Measurements from ENCODE around the gene FLNB. TPM values are rescaled to one million over a fixed set of nuclear protein-coding genes. Genes with fewer than 3 reads are reported as not detected.

The FLNB gene
- 14.1 and 14.2 TPM in 2 replicates for total RNA-seq (2014; rRNA removed; shearing (Covaris generic); ENCODE audit: low replicate concordance)

GRCh38 chr3:58008141-58009025 is at the start of gene FLNB:
Gene FLNB, plus strand, starts transcription at chr3:58008422. Its CDS starts 143 bp downstream, at chr3:58008565.
- peaks cover 13% of the 10 kb centered on the region for H3K4me1 ChIP-seq (ENCODE audit: low read length)
- no peaks in the 10 kb centered on the region for H3K27me3 ChIP-seq (ENCODE audit: low read length)
- peak; percentile 92 for DNase-seq
- no peak within 1 kb of the TSS for H3K27ac ChIP-seq (ENCODE audit: low read length)
- peak within 1 kb of the TSS; percentile 82 for H3K9ac ChIP-seq (ENCODE audit: low read length)
- no peaks in the 10 kb centered on the region for H3K79me2 ChIP-seq (ENCODE audit: low read length)
- H4K20me1 ChIP-seq (ENCODE audit: insufficient read depth, low read depth, low read length), result peaks cover 5% of the 10 kb centered on the region; the same call in 1 of the 2 replicates
- H3K4me3 ChIP-seq (ENCODE audit: low read length), result peak within 1 kb of the TSS; percentile 75
- H2AFZ ChIP-seq (ENCODE audit: low read length), result peak within 1 kb of the TSS; percentile 86
- no peaks in the 10 kb centered on the region for H3K9me3 ChIP-seq (ENCODE audit: low read length)
- H3K9me2 ChIP-seq (replicated peaks; ENCODE audit: insufficient read depth, low read length), result no peaks in the 10 kb centered on the region
- H3K36me3 ChIP-seq (ENCODE audit: insufficient read depth, low read length), result no peaks in the 10 kb centered on the region
- H3K4me2 ChIP-seq (ENCODE audit: low read depth, low read length, poor library complexity, severe bottlenecking), result peak within 1 kb of the TSS; percentile 78

- Histone ChIP-seq H4K20me1 (ENCODE audit: insufficient read depth, low read depth, low read length) (no peaks in the 10 kb centered on the region), H3K4me3 (ENCODE audit: low read length) (peak overlapping the region; percentile 33; the same call in 1 of the 2 replicates), H3K9me2 (replicated peaks; ENCODE audit: insufficient read depth, low read length) (no peaks in the 10 kb centered on the region), H3K9me3 (ENCODE audit: low read length) (no peaks in the 10 kb centered on the region), H2AFZ (ENCODE audit: low read length) (peak overlapping the region; percentile 95; the same call in 1 of the 2 replicates), H3K4me2 (ENCODE audit: low read depth, low read length, poor library complexity, severe bottlenecking) (peak overlapping the region; percentile 44), H3K79me2 (ENCODE audit: low read length) (no peaks in the 10 kb centered on the region), H3K27ac (ENCODE audit: low read length) (no peak overlapping the region), H3K9ac (ENCODE audit: low read length) (0 out of 2 replicates have a peak overlapping the region, but pooled peaks have one; percentile 43), H3K36me3 (ENCODE audit: insufficient read depth, low read length) (no peaks in the 10 kb centered on the region), H3K27me3 (ENCODE audit: low read length) (no peaks in the 10 kb centered on the region), H3K4me1 (ENCODE audit: low read length) (peaks cover 15% of the 10 kb centered on the region)
- peak; percentile 47 for DNase-seq
Observed at GRCh38 chr3:57958642-57959422, 49.4 kb upstream of the FLNB start.

DNA sequence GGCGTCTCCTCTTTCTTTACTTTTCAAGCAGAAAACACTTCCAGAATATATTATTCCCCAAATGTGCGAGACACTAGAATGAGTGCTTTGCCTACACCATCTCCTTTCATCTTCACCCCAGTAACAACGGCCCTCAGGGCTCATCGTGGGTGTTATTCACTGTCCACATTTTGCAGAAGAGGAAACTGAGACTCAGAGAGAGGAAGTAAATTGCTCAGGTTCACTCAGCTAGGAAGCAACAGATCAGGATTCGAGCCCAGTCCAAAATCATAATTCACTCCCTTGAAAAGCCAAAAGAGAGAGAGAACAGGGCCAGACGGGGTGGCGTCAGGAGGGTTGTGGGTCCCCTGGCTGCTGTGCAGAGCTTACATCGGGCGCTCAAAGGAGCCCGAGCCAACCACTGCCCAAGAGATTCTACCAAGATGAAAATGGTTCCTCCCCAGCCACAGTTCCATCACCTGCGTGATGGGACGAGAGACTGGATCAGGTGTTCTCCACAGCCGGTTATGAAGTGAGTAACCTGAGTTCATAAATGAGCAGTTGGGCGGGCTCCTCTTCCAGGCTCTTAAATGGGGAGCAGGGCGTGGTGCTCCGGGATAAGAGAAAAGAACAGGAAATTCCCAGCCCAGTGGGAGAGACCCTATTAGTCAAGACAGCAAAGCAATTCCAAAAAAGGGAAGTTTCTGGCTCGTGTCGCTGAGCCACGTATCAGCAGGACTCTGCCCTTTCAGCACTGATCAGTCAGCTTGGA is 48.6 kb upstream of the FLNB start:
- Histone ChIP-seq H3K4me1 (ENCODE audit: low read length) (peaks cover 15% of the 10 kb centered on the region), H3K4me3 (ENCODE audit: low read length) (peak overlapping the region; percentile 33; the same call in 1 of the 2 replicates), H3K79me2 (ENCODE audit: low read length) (no peaks in the 10 kb centered on the region), H3K27me3 (ENCODE audit: low read length) (no peaks in the 10 kb centered on the region), H2AFZ (ENCODE audit: low read length) (peak overlapping the region; percentile 95), H3K36me3 (ENCODE audit: insufficient read depth, low read length) (no peaks in the 10 kb centered on the region), H3K27ac (ENCODE audit: low read length) (no peak overlapping the region), H3K9me2 (replicated peaks; ENCODE audit: insufficient read depth, low read length) (no peaks in the 10 kb centered on the region), H3K4me2 (ENCODE audit: low read depth, low read length, poor library complexity, severe bottlenecking) (peak overlapping the region; percentile 44), H3K9ac (ENCODE audit: low read length) (peak overlapping the region; percentile 43), H4K20me1 (ENCODE audit: insufficient read depth, low read depth, low read length) (no peaks in the 10 kb centered on the region), H3K9me3 (ENCODE audit: low read length) (no peaks in the 10 kb centered on the region)
- no peak for DNase-seq

- Histone ChIP-seq H3K36me3 (ENCODE audit: insufficient read depth, low read length) (no peaks in the 10 kb centered on the region), H3K9me3 (ENCODE audit: low read length) (no peaks in the 10 kb centered on the region), H3K9ac (ENCODE audit: low read length) (no peak overlapping the region), H4K20me1 (ENCODE audit: insufficient read depth, low read depth, low read length) (no peaks in the 10 kb centered on the region), H3K4me3 (ENCODE audit: low read length) (no peak overlapping the region), H3K4me1 (ENCODE audit: low read length) (peaks cover 15% of the 10 kb centered on the region), H3K27me3 (ENCODE audit: low read length) (no peaks in the 10 kb centered on the region), H3K9me2 (replicated peaks; ENCODE audit: insufficient read depth, low read length) (no peaks in the 10 kb centered on the region), H3K4me2 (ENCODE audit: low read depth, low read length, poor library complexity, severe bottlenecking) (peak overlapping the region; percentile 44), H2AFZ (ENCODE audit: low read length) (peak overlapping the region; percentile 95), H3K79me2 (ENCODE audit: low read length) (no peaks in the 10 kb centered on the region), H3K27ac (ENCODE audit: low read length) (no peak overlapping the region)
- peak; percentile 43 for DNase-seq
Observed at GRCh38 chr3:57960174-57960505, 48.1 kb upstream of the FLNB start.

- H3K4me1 ChIP-seq (ENCODE audit: low read length), result peaks cover 15% of the 10 kb centered on the region
- no peak for DNase-seq
- H3K36me3 ChIP-seq (ENCODE audit: insufficient read depth, low read length), result no peaks in the 10 kb centered on the region
- no peaks in the 10 kb centered on the region for H3K9me2 ChIP-seq (replicated peaks; ENCODE audit: insufficient read depth, low read length)
- H3K27me3 ChIP-seq (ENCODE audit: low read length), result no peaks in the 10 kb centered on the region
- no peak overlapping the region for H3K4me2 ChIP-seq (ENCODE audit: low read depth, low read length, poor library complexity, severe bottlenecking)
- H3K9me3 ChIP-seq (ENCODE audit: low read length), result no peaks in the 10 kb centered on the region
- no peak overlapping the region for H3K9ac ChIP-seq (ENCODE audit: low read length)
- no peaks in the 10 kb centered on the region for H3K79me2 ChIP-seq (ENCODE audit: low read length)
- no peak overlapping the region for H2AFZ ChIP-seq (ENCODE audit: low read length)
- no peak overlapping the region for H3K4me3 ChIP-seq (ENCODE audit: low read length)
- H4K20me1 ChIP-seq (ENCODE audit: insufficient read depth, low read depth, low read length), result no peaks in the 10 kb centered on the region
- no peak overlapping the region for H3K27ac ChIP-seq (ENCODE audit: low read length)
Observed at GRCh38 chr3:57961177-57961827, 46.9 kb upstream of the FLNB start.

DNA sequence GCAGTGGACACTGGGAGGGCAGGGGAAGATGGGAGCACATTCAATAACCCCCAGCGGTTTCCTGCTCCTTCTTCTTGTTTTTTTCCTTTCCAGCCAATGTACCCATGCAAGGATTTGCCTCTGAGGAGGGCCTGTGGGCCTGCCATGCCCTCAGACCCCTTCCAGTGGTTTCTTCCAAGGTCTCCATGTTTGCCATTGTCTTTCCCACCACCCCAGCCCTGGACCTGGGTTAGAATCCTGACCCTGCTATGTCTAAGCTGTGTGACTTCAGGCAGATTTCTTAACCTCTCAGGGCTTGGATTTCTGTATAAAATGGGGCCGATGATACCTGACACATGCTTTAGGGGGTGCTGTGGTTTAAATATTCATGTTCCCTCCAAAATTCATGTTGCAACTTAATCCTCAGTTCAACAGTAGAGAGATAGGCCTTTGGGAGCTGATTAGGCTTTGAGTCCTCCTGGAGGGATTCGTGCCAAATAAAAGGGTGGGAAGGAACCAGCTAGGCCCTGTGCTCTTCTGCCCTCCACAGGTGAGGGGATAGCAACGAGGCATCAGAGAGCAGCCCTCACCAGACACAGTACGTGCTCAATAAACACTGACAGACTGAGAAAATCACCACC is 46.3 kb upstream of the FLNB start:
- no peak overlapping the region for H2AFZ ChIP-seq (ENCODE audit: low read length)
- H3K9ac ChIP-seq (ENCODE audit: low read length), result no peak overlapping the region
- no peaks in the 10 kb centered on the region for H3K36me3 ChIP-seq (ENCODE audit: insufficient read depth, low read length)
- H3K4me3 ChIP-seq (ENCODE audit: low read length), result no peak overlapping the region
- no peaks in the 10 kb centered on the region for H3K9me2 ChIP-seq (replicated peaks; ENCODE audit: insufficient read depth, low read length)
- H4K20me1 ChIP-seq (ENCODE audit: insufficient read depth, low read depth, low read length), result no peaks in the 10 kb centered on the region
- no peaks in the 10 kb centered on the region for H3K79me2 ChIP-seq (ENCODE audit: low read length)
- no peak overlapping the region for H3K4me2 ChIP-seq (ENCODE audit: low read depth, low read length, poor library complexity, severe bottlenecking)
- no peak overlapping the region for H3K27ac ChIP-seq (ENCODE audit: low read length)
- no peaks in the 10 kb centered on the region for H3K9me3 ChIP-seq (ENCODE audit: low read length)
- peak; percentile 69 for DNase-seq
- H3K27me3 ChIP-seq (ENCODE audit: low read length), result no peaks in the 10 kb centered on the region
- H3K4me1 ChIP-seq (ENCODE audit: low read length), result peaks cover 15% of the 10 kb centered on the region

DNA sequence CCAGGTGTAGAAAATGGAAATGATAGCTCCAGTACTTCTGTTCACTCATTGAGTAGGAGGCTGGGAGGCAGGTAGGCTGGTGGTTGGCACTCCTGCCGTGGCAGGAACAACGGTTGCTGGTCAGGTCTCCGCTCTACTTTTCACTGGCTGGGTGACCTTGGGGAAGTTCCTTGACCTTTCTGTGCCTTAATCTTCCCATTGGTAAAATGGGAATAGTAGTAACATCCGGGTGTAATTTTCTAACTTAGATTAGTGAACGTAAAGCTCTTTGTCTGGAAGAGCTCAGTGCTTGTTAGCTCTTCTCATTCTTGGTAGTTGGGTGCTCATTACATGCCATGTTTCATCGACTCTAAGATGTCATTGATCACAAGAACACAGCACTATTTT is 45.8 kb upstream of the FLNB start:
- no peaks in the 10 kb centered on the region for H3K36me3 ChIP-seq (ENCODE audit: insufficient read depth, low read length)
- H3K9me2 ChIP-seq (replicated peaks; ENCODE audit: insufficient read depth, low read length), result no peaks in the 10 kb centered on the region
- DNase-seq, result no peak
- no peak overlapping the region for H3K4me3 ChIP-seq (ENCODE audit: low read length)
- no peaks in the 10 kb centered on the region for H3K27me3 ChIP-seq (ENCODE audit: low read length)
- H3K9me3 ChIP-seq (ENCODE audit: low read length), result no peaks in the 10 kb centered on the region
- no peaks in the 10 kb centered on the region for H4K20me1 ChIP-seq (ENCODE audit: insufficient read depth, low read depth, low read length)
- H3K4me2 ChIP-seq (ENCODE audit: low read depth, low read length, poor library complexity, severe bottlenecking), result no peak overlapping the region
- no peak overlapping the region for H3K27ac ChIP-seq (ENCODE audit: low read length)
- H2AFZ ChIP-seq (ENCODE audit: low read length), result no peak overlapping the region
- peaks cover 15% of the 10 kb centered on the region for H3K4me1 ChIP-seq (ENCODE audit: low read length)
- H3K9ac ChIP-seq (ENCODE audit: low read length), result no peak overlapping the region
- H3K79me2 ChIP-seq (ENCODE audit: low read length), result no peaks in the 10 kb centered on the region

All from Karpas-422 (cell line).